ENCODE measurements around the gene FNDC3A. TPM values are rescaled to one million over a fixed set of nuclear protein-coding genes. Genes with fewer than 3 reads are reported as not detected.

The FNDC3A gene
- total and polyA plus RNA-seq, 9 of the 15 experiments (the other 6 are each of a cell fraction or from before 2014, with no cell fraction given) = 4.1 to 22.0 (median 13.5) TPM

DNA sequence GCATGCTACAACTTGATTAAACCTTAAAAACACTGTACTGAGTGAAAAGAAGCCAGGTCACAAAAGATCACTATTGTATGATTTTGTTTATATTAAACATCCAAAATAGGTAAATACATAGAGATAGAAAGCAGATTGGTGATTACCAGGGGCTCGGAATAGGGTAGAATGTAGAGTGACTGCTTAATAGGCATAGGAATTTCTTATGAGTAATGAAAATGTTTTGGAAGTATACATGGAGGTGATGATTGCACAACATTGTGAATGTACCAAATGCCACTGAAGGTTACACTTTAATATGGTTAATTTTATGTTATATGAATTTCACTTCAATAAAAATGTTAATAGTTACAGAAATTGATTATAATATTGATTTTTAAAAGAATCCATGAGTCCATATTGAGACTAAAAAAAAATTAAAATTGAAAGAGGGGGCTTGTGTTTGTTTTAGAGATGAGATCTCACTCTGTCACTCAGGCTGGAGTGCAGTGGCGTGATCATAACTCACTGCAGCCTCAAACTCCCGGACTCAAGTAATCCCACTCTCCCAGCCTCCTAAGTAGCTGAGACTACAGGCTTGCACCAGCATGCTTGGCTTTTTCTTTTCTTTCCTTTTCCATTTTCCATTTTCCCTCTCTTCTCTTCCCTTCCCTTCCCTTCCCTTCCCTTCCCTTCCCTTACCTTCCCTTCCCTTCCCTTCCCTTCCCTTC is 85.1 kb downstream of the FNDC3A start (continued):
- TF ChIP-seq, protein P1, sequence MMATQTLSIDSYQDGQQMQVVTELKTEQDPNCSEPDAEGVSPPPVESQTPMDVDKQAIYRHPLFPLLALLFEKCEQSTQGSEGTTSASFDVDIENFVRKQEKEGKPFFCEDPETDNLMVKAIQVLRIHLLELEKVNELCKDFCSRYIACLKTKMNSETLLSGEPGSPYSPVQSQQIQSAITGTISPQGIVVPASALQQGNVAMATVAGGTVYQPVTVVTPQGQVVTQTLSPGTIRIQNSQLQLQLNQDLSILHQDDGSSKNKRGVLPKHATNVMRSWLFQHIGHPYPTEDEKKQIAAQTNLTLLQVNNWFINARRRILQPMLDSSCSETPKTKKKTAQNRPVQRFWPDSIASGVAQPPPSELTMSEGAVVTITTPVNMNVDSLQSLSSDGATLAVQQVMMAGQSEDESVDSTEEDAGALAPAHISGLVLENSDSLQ (IDR thresholded peaks at IDR 0.05) = peak; percentile 68
- TF ChIP-seq, protein P2, sequence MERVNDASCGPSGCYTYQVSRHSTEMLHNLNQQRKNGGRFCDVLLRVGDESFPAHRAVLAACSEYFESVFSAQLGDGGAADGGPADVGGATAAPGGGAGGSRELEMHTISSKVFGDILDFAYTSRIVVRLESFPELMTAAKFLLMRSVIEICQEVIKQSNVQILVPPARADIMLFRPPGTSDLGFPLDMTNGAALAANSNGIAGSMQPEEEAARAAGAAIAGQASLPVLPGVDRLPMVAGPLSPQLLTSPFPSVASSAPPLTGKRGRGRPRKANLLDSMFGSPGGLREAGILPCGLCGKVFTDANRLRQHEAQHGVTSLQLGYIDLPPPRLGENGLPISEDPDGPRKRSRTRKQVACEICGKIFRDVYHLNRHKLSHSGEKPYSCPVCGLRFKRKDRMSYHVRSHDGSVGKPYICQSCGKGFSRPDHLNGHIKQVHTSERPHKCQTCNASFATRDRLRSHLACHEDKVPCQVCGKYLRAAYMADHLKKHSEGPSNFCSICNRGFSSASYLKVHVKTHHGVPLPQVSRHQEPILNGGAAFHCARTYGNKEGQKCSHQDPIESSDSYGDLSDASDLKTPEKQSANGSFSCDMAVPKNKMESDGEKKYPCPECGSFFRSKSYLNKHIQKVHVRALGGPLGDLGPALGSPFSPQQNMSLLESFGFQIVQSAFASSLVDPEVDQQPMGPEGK (CRISPR knock-in tag; IDR thresholded peaks at IDR 0.05; ENCODE audit: borderline replicate concordance) = no peak
- TF ChIP-seq SP1 (CRISPR knock-in tag; IDR thresholded peaks at IDR 0.05) (no peak), SIN3A (IDR thresholded peaks at IDR 0.05; ENCODE audit: borderline replicate concordance in 2 of 2, control insufficient read depth in 1 of 2, low read depth in 2 of 2, low read length in 2 of 2) (no peak), SMARCE1 (IDR thresholded peaks at IDR 0.05) (no peak), HNRNPK (IDR thresholded peaks at IDR 0.05; ENCODE audit: low read depth, low read length, poor library complexity, severe bottlenecking) (peak; percentile 51), NFE2 (IDR thresholded peaks at IDR 0.05; ENCODE audit: low read depth) (peak; percentile 28; the same call in 1 of the 2 replicates), SREBF1 (IDR thresholded peaks at IDR 0.05; ENCODE audit: borderline replicate concordance, low read depth, low read length) (no peak), KDM2B (CRISPR knock-in tag; IDR thresholded peaks at IDR 0.05) (no peak), CEBPB (tag; IDR thresholded peaks at IDR 0.05) (peak; percentile 93), HDAC8 (tag; IDR thresholded peaks at IDR 0.05) (no peak), E2F3 (CRISPR knock-in tag; IDR thresholded peaks at IDR 0.05) (no peak), SMARCA5 (IDR thresholded peaks at IDR 0.05) (no peak), ZNF316 (IDR thresholded peaks at IDR 0.05) (peak; percentile 74), ESRRA (IDR thresholded peaks at IDR 0.05; ENCODE audit: borderline replicate concordance, low read depth) (no peak), SMARCC2 (IDR thresholded peaks at IDR 0.05; ENCODE audit: low read depth) (no peak), HMG20A (CRISPR knock-in tag; conservative IDR thresholded peaks at IDR 0.05) (no peak), CEBPG (CRISPR knock-in tag; IDR thresholded peaks at IDR 0.05) (no peak), CEBPG (tag; conservative IDR thresholded peaks at IDR 0.05 in 1 of 2, IDR thresholded peaks at IDR 0.05 in 1 of 2) (peak; percentile 76 to 78), CBX1 (IDR thresholded peaks at IDR 0.05; ENCODE audit: low read depth) (no peak)
- TF ChIP-seq, protein P3, sequence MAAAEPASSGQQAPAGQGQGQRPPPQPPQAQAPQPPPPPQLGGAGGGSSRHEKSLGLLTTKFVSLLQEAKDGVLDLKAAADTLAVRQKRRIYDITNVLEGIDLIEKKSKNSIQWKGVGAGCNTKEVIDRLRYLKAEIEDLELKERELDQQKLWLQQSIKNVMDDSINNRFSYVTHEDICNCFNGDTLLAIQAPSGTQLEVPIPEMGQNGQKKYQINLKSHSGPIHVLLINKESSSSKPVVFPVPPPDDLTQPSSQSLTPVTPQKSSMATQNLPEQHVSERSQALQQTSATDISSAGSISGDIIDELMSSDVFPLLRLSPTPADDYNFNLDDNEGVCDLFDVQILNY (CRISPR knock-in tag; IDR thresholded peaks at IDR 0.05) = no peak
- TF ChIP-seq, protein P4, sequence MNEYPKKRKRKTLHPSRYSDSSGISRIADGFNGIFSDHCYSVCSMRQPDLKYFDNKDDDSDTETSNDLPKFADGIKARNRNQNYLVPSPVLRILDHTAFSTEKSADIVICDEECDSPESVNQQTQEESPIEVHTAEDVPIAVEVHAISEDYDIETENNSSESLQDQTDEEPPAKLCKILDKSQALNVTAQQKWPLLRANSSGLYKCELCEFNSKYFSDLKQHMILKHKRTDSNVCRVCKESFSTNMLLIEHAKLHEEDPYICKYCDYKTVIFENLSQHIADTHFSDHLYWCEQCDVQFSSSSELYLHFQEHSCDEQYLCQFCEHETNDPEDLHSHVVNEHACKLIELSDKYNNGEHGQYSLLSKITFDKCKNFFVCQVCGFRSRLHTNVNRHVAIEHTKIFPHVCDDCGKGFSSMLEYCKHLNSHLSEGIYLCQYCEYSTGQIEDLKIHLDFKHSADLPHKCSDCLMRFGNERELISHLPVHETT (CRISPR knock-in tag; conservative IDR thresholded peaks at IDR 0.05 in 1 of 2, IDR thresholded peaks at IDR 0.05 in 1 of 2) = no peak
